Measurements from ENCODE around the gene FGD3.

GRCh38 chr9:92954886-92955285 lies 7.6 kb downstream of the FGD3 start:
- TF ChIP-seq CTCF (IDR thresholded peaks at IDR 0.05): no peak
- TF ChIP-seq EZH2 (IDR thresholded peaks at IDR 0.05; ENCODE audit: borderline replicate concordance, insufficient read depth, low read depth, low read length, poor library complexity, severe bottlenecking): no peak

Measured in B cell (primary cell).